Measurements from ENCODE around the gene IRF5. TPM values are rescaled to one million over a fixed set of nuclear protein-coding genes. Genes with fewer than 3 reads are reported as not detected.

IRF5 gene
- polyA plus RNA-seq, 4 donors = 3.3 to 17.3 (median 6.2) TPM

GRCh38 chr7:128903621-128904361 lies 33.9 kb upstream of the IRF5 start:
- FAIRE-seq = no peak
- Histone ChIP-seq H3K4me1 (ENCODE audit: control insufficient read depth in 3 of 3, insufficient read depth in 2 of 3, low read depth in 1 of 3, low read length in 2 of 3) (peaks cover 0 to 4% (median 3%) of the 10 kb centered on the region in 3 donors), H3K9me3 (ENCODE audit: control insufficient read depth in 2 of 2, insufficient read depth in 1 of 2, low read depth in 1 of 2, low read length in 1 of 2) (peaks cover 0 to 3% of the 10 kb centered on the region in 2 donors), H3K27me3 (ENCODE audit: control insufficient read depth in 3 of 3, insufficient read depth in 3 of 3, low read length in 3 of 3) (peaks cover 0 to 6% (median 4%) of the 10 kb centered on the region in 3 donors), H3K27ac (ENCODE audit: low read depth in 1 of 3, low read length in 2 of 3) (no peak overlapping the region), H3K4me3 (ENCODE audit: low read depth in 1 of 3, low read length in 3 of 3) (no peak overlapping the region), H3K36me3 (ENCODE audit: control insufficient read depth in 3 of 3, insufficient read depth in 2 of 3, low read depth in 1 of 3, low read length in 3 of 3) (no peaks in the 10 kb centered on the region)
- DNase-seq = no peak
- 74 to 82% (median 74%) methylated on average over 12 to 14 of the region's 14 CpGs for WGBS, 3 donors

GRCh38 chr7:128904381-128905197 lies 33.1 kb upstream of the IRF5 start:
- peaks cover 0 to 3% of the 10 kb centered on the region in 2 donors for H3K9me3 ChIP-seq (ENCODE audit: control insufficient read depth in 2 of 2, insufficient read depth in 1 of 2, low read depth in 1 of 2, low read length in 1 of 2)
- H3K27ac ChIP-seq (ENCODE audit: low read depth in 1 of 3, low read length in 2 of 3) = no peak overlapping the region
- DNase-seq = peak; percentile 59 to 66
- H3K4me1 ChIP-seq (ENCODE audit: control insufficient read depth in 3 of 3, insufficient read depth in 2 of 3, low read depth in 1 of 3, low read length in 2 of 3) = peaks cover 0 to 5% (median 4%) of the 10 kb centered on the region in 3 donors
- no peaks in the 10 kb centered on the region for H3K36me3 ChIP-seq (ENCODE audit: control insufficient read depth in 3 of 3, insufficient read depth in 2 of 3, low read depth in 1 of 3, low read length in 3 of 3)
- H3K27me3 ChIP-seq (ENCODE audit: control insufficient read depth in 3 of 3, insufficient read depth in 3 of 3, low read length in 3 of 3) = peaks cover 0 to 13% (median 6%) of the 10 kb centered on the region in 3 donors
- no peak for FAIRE-seq
- WGBS, 3 donors = 23 to 43% (median 33%) methylated on average over 8 of the region's 8 CpGs
- no peak overlapping the region for H3K4me3 ChIP-seq (ENCODE audit: low read depth in 1 of 3, low read length in 3 of 3)

GRCh38 chr7:128906001-128906765 lies 31.5 kb upstream of the IRF5 start:
- FAIRE-seq = no peak
- H3K27me3 ChIP-seq (ENCODE audit: control insufficient read depth in 3 of 3, insufficient read depth in 3 of 3, low read length in 3 of 3) = peaks cover 0 to 27% (median 8%) of the 10 kb centered on the region in 3 donors
- no peaks in the 10 kb centered on the region for H3K9me3 ChIP-seq (ENCODE audit: control insufficient read depth in 2 of 2, insufficient read depth in 1 of 2, low read depth in 1 of 2, low read length in 1 of 2)
- H3K27ac ChIP-seq (ENCODE audit: low read depth in 1 of 3, low read length in 2 of 3) = no peak overlapping the region
- H3K4me1 ChIP-seq (ENCODE audit: control insufficient read depth in 3 of 3, insufficient read depth in 2 of 3, low read depth in 1 of 3, low read length in 2 of 3) = peaks cover 2 to 14% (median 4%) of the 10 kb centered on the region in 3 donors
- no peak for DNase-seq
- no peaks in the 10 kb centered on the region for H3K36me3 ChIP-seq (ENCODE audit: control insufficient read depth in 3 of 3, insufficient read depth in 2 of 3, low read depth in 1 of 3, low read length in 3 of 3)
- no peak overlapping the region for H3K4me3 ChIP-seq (ENCODE audit: low read depth in 1 of 3, low read length in 3 of 3)
- WGBS, 3 donors = 78 to 92% (median 85%) methylated on average over 5 of the region's 5 CpGs

GRCh38 chr7:128906766-128907559 lies 30.8 kb upstream of the IRF5 start:
- H3K4me3 ChIP-seq (ENCODE audit: low read depth in 1 of 3, low read length in 3 of 3) = no peak overlapping the region
- peaks cover 4 to 35% (median 8%) of the 10 kb centered on the region in 3 donors for H3K27me3 ChIP-seq (ENCODE audit: control insufficient read depth in 3 of 3, insufficient read depth in 3 of 3, low read length in 3 of 3)
- DNase-seq (no peak), FAIRE-seq (no peak)
- H3K27ac ChIP-seq (ENCODE audit: low read depth in 1 of 3, low read length in 2 of 3) = no peak overlapping the region
- WGBS, 3 donors = 75 to 88% (median 75%) methylated on average over 18 to 19 of the region's 19 CpGs
- H3K9me3 ChIP-seq (ENCODE audit: control insufficient read depth in 2 of 2, insufficient read depth in 1 of 2, low read depth in 1 of 2, low read length in 1 of 2) = no peaks in the 10 kb centered on the region
- H3K4me1 ChIP-seq (ENCODE audit: control insufficient read depth in 3 of 3, insufficient read depth in 2 of 3, low read depth in 1 of 3, low read length in 2 of 3) = peaks cover 2 to 17% (median 4%) of the 10 kb centered on the region in 3 donors
- H3K36me3 ChIP-seq (ENCODE audit: control insufficient read depth in 3 of 3, insufficient read depth in 2 of 3, low read depth in 1 of 3, low read length in 3 of 3) = no peaks in the 10 kb centered on the region

- no peak for DNase-seq
- WGBS, 3 donors = 86 to 89% (median 87%) methylated on average over 5 to 6 of the region's 6 CpGs
- H3K27me3 ChIP-seq (ENCODE audit: control insufficient read depth in 3 of 3, insufficient read depth in 3 of 3, low read length in 3 of 3) = peaks cover 4 to 40% (median 8%) of the 10 kb centered on the region in 3 donors
- H3K4me1 ChIP-seq (ENCODE audit: control insufficient read depth in 3 of 3, insufficient read depth in 2 of 3, low read depth in 1 of 3, low read length in 2 of 3) = peaks cover 0 to 14% (median 2%) of the 10 kb centered on the region in 3 donors
- peak overlapping the region in 1 of 3 donors; percentile 35 for H3K4me3 ChIP-seq (ENCODE audit: low read depth in 1 of 3, low read length in 3 of 3)
- no peaks in the 10 kb centered on the region for H3K9me3 ChIP-seq (ENCODE audit: control insufficient read depth in 2 of 2, insufficient read depth in 1 of 2, low read depth in 1 of 2, low read length in 1 of 2)
- FAIRE-seq = no peak
- no peaks in the 10 kb centered on the region for H3K36me3 ChIP-seq (ENCODE audit: control insufficient read depth in 3 of 3, insufficient read depth in 2 of 3, low read depth in 1 of 3, low read length in 3 of 3)
- H3K27ac ChIP-seq (ENCODE audit: low read depth in 1 of 3, low read length in 2 of 3) = no peak overlapping the region
These were observed 28.7 kb upstream of the IRF5 start for GRCh38 chr7:128908750-128909624.

GRCh38 chr7:128909625-128910568 lies 27.8 kb upstream of the IRF5 start:
- FAIRE-seq (no peak), DNase-seq (peak in 1 of 2 donors; percentile 41)
- Histone ChIP-seq H3K4me1 (ENCODE audit: control insufficient read depth in 3 of 3, insufficient read depth in 2 of 3, low read depth in 1 of 3, low read length in 2 of 3) (peaks cover 0 to 14% (median 2%) of the 10 kb centered on the region in 3 donors), H3K9me3 (ENCODE audit: control insufficient read depth in 2 of 2, insufficient read depth in 1 of 2, low read depth in 1 of 2, low read length in 1 of 2) (no peaks in the 10 kb centered on the region), H3K4me3 (ENCODE audit: low read depth in 1 of 3, low read length in 3 of 3) (peak overlapping the region in 1 of 3 donors; percentile 35), H3K27ac (ENCODE audit: low read depth in 1 of 3, low read length in 2 of 3) (no peak overlapping the region), H3K36me3 (ENCODE audit: control insufficient read depth in 3 of 3, insufficient read depth in 2 of 3, low read depth in 1 of 3, low read length in 3 of 3) (no peaks in the 10 kb centered on the region), H3K27me3 (ENCODE audit: control insufficient read depth in 3 of 3, insufficient read depth in 3 of 3, low read length in 3 of 3) (peaks cover 4 to 48% (median 16%) of the 10 kb centered on the region in 3 donors)
- WGBS, 3 donors = 10 to 14% (median 13%) methylated on average over 37 to 42 of the region's 42 CpGs
